Transverse colon (tissue), 4 donors: Measurements from ENCODE around the gene NPEPL1.

Source experiments
- CTCF ChIP-seq, 5 experiments: fragments of 200-600 bp in 3 of 5; fragments of 450-650 bp in 2 of 5; sonication (generic) in 3 of 5; IDR thresholded peaks; 1 replicate in 2 of 5; 2 replicates in 3 of 5; pipeline ENCODE4 v1.5.1; 2016 to 2017; ENCODE audit warnings: antibody characterized with exemption in 5 of 5, inconsistent platforms in 3 of 5, mild to moderate bottlenecking in 2 of 5, moderate library complexity in 1 of 5
- EP300 ChIP-seq: sonication (generic); formaldehyde crosslinking; IDR thresholded peaks from one replicate; pipeline ENCODE4 v1.6.1; 2017; ENCODE audit warnings: antibody characterized with exemption, low read depth
- POLR2A ChIP-seq: fragments of 450-650 bp; IDR thresholded peaks from one replicate; pipeline ENCODE4 v1.6.1; 2016; ENCODE audit warnings: antibody characterized with exemption, mild to moderate bottlenecking, moderate library complexity
- POLR2AphosphoS5 ChIP-seq, 3 donors: sonication (generic); formaldehyde crosslinking; IDR thresholded peaks; one replicate each; pipeline ENCODE4 v1.6.1; 2016; ENCODE audit warnings: antibody characterized with exemption in 3 of 3

- TF ChIP-seq POLR2A, result no peak
- no peak for TF ChIP-seq CTCF (IDR thresholded peaks at IDR 0.05)
- no peak for TF ChIP-seq POLR2AphosphoS5 (IDR thresholded peaks at IDR 0.05)
- TF ChIP-seq EP300, result no peak
Observed at GRCh38 chr20:58740356-58741308, 48.0 kb downstream of the NPEPL1 start.
